Activated naive CD8-positive, alpha-beta T cell treated with anti-CD3 and anti-CD28 coated beads, Interleukin-2, amount 50 U/mL, for 16 hours (primary cell): ENCODE measurements around the gene HOMER3.

ENCODE experiments used
- DNase-seq: peaks from one replicate; pipeline ENCODE4 v3.0.0-alpha.2; 2020; ENCODE audit warnings: low read depth, low spot score

Gene HOMER3

DNA sequence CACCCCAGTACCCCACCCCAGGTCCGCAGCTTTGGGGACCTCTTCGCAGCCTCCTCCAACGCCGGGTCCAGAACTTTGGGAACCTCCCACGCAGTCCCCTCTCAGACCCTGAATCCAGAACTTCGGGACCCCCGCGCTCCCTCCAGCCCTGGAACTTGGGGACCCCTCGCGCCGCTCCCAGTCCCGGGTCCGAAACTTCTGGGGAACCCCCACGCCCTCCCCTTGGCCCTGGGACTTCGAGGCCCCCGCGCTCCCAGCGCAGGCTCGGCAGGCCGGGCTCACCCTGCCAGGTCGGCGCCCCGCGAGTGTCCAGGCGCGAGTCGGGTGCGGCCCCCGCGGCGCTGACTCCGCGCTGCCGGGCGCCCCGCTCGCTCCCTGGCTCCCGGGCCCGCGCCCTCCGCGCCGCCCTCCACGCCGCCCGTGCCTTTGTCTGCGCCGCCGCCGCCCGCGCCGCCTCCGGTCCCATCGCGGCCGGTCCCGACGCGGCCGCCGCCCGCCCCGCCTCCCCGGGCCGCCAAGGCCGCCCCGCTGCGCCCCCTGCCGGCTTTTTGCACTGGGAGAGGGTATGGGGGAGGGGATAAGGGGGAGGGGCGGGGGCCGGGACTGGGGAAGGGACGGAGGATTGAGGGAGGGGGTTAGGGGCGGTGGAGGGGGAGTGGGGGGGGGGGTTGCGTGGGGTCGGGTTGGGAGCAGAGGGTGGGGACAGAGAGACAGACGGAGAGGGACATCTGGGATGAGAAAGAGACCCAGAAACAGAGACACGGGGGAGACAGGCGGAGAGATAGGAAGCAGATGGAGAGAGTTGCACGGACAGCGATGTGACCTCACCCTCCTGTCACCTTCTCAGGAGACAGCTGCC lies at the start of gene HOMER3:
Gene HOMER3 (minus strand): TSS at position 449 of the 859 bp plus-strand sequence. CDS start 2,235 bp downstream, outside the sequence.
- peak; percentile 51 for DNase-seq

GRCh38 chr19:18990128-18990708 lies 49.2 kb upstream of the HOMER3 start:
- no peak for DNase-seq

GRCh38 chr19:18989316-18989715 lies 48.3 kb upstream of the HOMER3 start:
- DNase-seq, result no peak

DNA sequence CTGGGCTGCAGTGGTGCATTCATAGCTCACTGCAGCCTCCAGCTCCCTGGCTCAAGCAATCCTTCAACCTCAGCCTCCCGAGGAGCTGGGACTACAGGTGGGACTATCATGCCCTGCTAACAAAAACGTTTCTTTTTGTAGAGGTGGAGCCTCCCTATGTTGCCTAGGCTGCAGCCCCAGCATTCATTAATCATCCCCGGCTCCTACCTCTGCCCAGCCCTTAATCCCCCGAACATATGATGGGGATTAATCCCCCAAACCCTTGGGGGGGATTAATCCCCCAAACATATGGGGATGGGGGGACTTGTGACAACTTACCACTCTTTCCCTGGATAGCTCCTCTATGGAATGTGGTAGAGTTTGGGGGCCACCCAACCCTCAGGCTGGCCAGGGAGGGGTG lies 46.4 kb upstream of the HOMER3 start:
- no peak for DNase-seq

DNA sequence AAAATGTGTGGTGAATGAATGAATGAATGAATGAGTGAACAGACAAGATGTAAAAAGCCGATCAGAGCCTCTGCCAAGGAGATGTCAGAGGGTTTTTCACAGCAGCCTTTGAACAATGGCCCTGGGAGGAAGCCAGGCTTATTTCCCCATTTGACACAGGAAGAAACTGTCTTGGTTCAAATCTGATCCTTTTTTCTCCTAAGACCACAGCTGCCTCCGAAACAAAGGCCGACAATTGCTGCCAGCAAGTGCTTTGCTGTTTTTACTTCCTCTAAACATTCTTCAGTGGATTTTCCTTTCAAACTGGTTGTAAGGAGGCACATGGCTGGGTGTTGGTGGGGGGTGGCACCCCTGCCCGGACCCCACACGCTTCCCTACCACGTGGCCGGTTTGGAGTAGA lies 44.2 kb upstream of the HOMER3 start:
- DNase-seq, result no peak

GRCh38 chr19:18984251-18984650 lies 43.2 kb upstream of the HOMER3 start:
- DNase-seq, result no peak

GRCh38 chr19:18982669-18983068 lies 41.7 kb upstream of the HOMER3 start:
- DNase-seq, result no peak

- DNase-seq, result no peak
Measured at GRCh38 chr19:18980432-18981020, 39.5 kb upstream of the HOMER3 start.

- no peak for DNase-seq
Measured at GRCh38 chr19:18978616-18979015, 37.6 kb upstream of the HOMER3 start.

DNA sequence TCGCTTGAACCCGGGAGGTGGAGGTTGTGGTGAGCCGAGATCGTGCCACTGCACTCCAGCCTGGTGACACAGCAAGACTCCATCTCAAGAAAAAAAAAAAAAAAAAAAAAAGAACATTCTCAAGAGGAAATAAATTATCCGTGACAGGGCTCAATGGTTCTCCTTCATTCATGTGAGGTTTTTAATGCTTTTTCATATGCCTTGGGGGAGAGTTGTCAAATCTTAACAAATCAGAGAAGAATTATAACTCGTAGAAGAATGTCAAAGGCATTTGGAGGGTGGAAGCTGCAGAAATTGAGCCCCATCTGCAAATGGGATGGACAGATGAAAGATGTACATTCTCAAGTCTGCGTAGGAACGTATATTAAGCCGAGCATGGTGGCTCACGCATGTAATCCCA lies 34.9 kb upstream of the HOMER3 start:
- no peak for DNase-seq

- DNase-seq, result no peak
Measured at GRCh38 chr19:18975011-18975410, 34.0 kb upstream of the HOMER3 start.

DNA sequence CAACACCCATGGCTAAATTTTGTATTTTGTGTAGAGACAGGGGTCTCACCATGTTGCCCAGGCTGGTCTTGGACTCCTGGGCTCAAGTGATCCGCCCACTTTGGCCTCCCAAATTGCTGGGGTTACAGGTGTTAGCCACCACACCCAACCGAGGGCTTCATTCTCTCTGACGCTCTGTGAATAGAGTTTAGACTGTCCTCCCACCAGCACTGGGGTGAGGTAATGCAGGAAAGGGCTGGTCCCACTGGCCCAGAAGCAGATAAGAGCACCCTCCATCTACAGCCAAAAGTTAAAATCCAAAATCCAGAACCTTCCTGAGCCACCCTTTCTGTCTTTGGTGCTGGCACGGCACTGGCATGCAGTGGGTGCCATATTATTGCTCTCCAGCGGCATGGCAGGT lies 31.8 kb upstream of the HOMER3 start:
- no peak for DNase-seq

DNA sequence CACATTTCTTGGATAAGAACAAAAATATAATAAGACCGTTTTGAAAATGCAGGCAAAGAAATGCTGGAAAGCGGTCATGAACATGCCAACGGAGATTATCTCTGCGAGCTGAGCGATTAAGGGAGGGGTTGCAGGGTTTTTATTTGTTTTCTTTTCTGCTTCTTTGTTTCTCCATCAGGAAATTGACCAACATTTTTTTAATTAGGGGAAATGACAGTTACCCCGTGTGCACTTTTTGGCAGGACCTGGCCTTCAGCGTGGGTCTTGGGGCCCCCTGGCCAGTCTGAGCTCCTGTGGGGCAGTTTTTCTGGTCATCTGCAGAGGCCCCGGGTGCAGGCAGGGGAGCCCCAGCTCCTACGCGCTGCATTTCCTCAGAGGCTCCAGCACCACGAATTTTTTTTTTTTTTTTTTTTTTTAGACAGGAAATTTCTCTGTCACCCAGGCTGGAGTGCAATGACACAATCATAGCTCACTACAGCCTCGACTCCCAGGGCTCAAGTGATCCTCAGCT lies 31.3 kb upstream of the HOMER3 start:
- DNase-seq, result no peak

DNA sequence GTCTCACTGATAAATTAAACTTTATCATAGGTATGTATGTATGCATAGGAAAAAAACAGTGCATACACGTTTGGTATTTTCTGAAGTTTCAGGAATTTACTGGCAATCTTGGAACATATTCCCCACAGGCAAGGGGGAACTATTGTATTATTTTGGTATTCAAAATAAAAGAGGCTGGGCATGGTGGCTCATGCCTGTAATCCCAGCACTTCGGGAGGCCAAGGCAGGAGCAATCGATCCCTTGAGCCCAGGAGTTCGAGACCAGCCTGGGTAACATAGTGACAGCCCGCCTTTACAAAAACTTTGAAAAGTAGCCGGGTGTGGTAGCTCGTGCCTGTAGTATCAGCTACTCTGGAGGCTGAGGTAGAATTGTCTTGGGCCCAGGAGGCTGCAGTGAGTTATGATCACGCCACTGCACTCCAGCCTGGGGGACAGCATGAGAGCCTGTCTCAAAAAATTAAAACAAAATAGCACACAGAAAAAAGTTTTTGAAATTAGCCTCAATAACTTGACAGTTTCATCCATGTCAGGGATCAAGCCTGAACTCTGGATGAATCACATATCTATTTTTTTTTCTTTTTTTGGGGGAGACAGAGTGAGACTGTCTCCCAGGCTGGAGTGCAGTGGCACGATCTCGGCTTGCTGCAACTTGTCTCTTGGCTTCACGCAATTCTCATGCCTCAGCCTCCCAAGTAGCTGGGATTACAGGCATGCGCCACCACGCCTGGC lies 29.1 kb upstream of the HOMER3 start:
- DNase-seq, result no peak

- DNase-seq, result no peak
Measured at GRCh38 chr19:18967358-18968146, 26.5 kb upstream of the HOMER3 start.

DNA sequence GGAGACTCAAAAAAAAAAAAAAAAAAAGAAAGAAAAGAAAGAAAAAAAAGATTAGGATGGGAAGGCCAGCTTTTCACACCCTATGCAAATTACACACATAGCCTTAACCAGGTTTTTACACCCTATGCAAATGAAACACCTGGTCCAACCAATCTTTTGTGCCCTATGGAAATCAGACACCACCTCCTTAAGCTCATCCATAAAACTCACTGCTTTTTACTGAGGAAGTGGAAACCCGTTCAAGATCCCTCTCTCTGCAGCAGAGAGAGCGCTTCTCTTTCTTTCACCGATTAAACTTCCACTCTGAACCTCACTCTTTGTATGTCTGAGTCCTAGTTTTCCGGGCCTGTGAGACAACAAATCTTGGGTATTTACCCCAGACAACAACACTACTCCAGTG lies 25.3 kb upstream of the HOMER3 start:
- DNase-seq, result no peak

- no peak for DNase-seq
Measured at GRCh38 chr19:18964121-18964520, 23.1 kb upstream of the HOMER3 start.

DNA sequence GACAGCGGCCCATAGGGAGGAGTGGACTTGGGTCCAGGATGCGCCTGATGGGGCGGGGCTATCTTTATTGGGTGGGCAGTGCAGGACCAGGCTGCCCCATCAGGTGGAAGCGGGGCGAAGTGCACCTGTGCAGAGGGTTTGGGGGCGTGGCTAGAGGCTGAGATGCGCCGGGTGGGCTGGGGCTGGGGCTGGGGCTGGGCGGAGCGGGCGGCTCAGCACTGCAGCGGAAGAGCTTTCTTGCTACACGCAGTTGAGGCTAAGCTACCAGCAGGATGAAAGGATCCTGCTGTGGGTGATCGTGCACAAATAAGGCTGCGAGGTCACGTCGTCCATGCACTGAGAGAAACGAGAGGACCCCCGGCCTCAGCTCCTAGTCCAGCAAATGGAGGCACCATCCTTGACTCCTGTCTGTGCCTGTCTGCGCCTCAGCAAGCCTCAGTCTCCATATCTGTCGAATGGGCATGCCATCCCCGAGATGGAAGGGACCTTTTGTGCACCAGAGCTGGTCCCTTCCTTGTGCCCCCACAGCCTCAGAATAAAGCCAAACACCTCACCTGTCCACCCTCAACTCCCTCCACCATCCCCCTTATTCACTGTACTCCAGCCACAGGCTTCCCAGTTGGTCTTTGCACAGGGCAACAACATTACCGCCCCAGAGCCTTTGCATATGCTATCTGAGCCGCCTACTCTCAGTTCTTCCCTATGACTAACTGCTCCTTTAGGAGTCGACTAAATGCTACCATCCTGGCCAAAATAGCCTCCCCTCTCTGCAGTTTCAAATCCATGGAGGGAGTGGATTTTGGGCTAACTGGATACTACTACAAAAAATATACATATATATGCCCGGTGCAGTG lies 21.0 kb upstream of the HOMER3 start:
- DNase-seq, result no peak

- DNase-seq, result no peak
Measured at GRCh38 chr19:18960370-18960769, 19.4 kb upstream of the HOMER3 start.

GRCh38 chr19:18955042-18955441 lies 14.0 kb upstream of the HOMER3 start:
- no peak for DNase-seq
